Psoas muscle (tissue), 8 donors: ENCODE results near the gene ARL4D. TPM values are rescaled to one million over a fixed set of nuclear protein-coding genes. Genes with fewer than 3 reads are reported as not detected.

Experiments
- ATAC-seq, 4 donors: fragments of 200-7000 bp; cut with Tn5 transposase; one replicate each; pipeline ENCODE4 v1.9.1; 2020; ENCODE audit warnings: moderate library complexity in 3 of 4, mild to moderate bottlenecking in 2 of 4
- DNase-seq, 2 donors: peaks; one replicate each; pipeline ENCODE4 v3.0.0-alpha.2; 2020
- H3K27ac ChIP-seq: fragments of 200-600 bp; one replicate; pipeline ENCODE4 v1.8.0; 2022
- H3K27me3 ChIP-seq, 3 donors: fragments of 200-600 bp in 1 of 3; one replicate each; pipeline versions ENCODE4 v1.6.1 to v1.8.0; 2013 to 2022; ENCODE audit warnings: low read length in 2 of 3, mild to moderate bottlenecking in 2 of 3, moderate library complexity in 1 of 3; ENCODE audit not compliant: insufficient read depth in 3 of 3
- H3K36me3 ChIP-seq, 2 donors: fragments of 200-600 bp in 1 of 2; one replicate each; pipeline versions ENCODE4 v1.6.1 to v1.8.0; 2013 to 2022; ENCODE audit warnings: low read depth in 1 of 2, mild to moderate bottlenecking in 1 of 2, moderate library complexity in 1 of 2; ENCODE audit not compliant: insufficient read depth in 1 of 2
- H3K4me1 ChIP-seq: fragments of 200-600 bp; one replicate; pipeline ENCODE4 v1.8.0; 2022
- H3K4me3 ChIP-seq: fragments of 200-600 bp; one replicate; pipeline ENCODE4 v1.8.0; 2022; ENCODE audit warnings: mild to moderate bottlenecking
- H3K9me3 ChIP-seq: fragments of 200-600 bp; one replicate; pipeline ENCODE4 v1.8.0; 2022
- WGBS, 3 donors: extraction: QIAGEN DNeasy Blood & Tissue Kit; methylation state at CpG; one replicate each; pipeline versions ENCODE4 v1.1.6 to v1.1.7; 2013; 5-methylcytosine and 5-hydroxymethylcytosine counted together
- intact Hi-C, 2 donors: fragments of 100-400 bp; cut with DNase I; formaldehyde crosslinking; loops; one replicate each; pipeline versions ENCODE4 v1.11.0 to v1.14.2; 2022
- polyA plus RNA-seq, 3 donors: library from polyadenylated mRNA; stranded (reverse); fragments of 200-250 nt; gene quantifications; one replicate each; pipeline ENCODE4 v1.2.3, GENCODE V29; 2013
- total RNA-seq, 4 donors: library from RNA; stranded (reverse); fragmentation: NEBNext Ultra II Directional in 2 of 4; extraction: Animal tissue kit (Norgen Biotek cat#: 25700) in 2 of 4; gene quantifications; one replicate each; pipeline versions ENCODE4 v1.2.1 to v1.2.4, GENCODE V29; 2021 to 2023
- TF ChIP-seq, protein P1 (sequence below): fragments of 200-600 bp; IDR thresholded peaks from one replicate; pipeline ENCODE4 v1.8.0; 2022; ENCODE audit warnings: antibody characterized with exemption
- donor health status: healthy with polysubstance abuse.
- donor health status: DM: no; HTN: no; CAD: no; lungs with moderate emphysema.
- donor health status: Bipolar disorder and iron deficiency.
- donor health status: healthy.
- donor health status: DM: yes; HTN: yes; CAD: no.
- donor health status: DM: no; HTN: no; CAD: no.
- donor health status: DM: no; HTN: no; CAD: no.
- donor health status: DM: yes; HTN: yes; CAD: no.

Gene ARL4D
- total and polyA plus RNA-seq, 7 donors = 0.69 to 6.5 (median 1.7) TPM

DNA sequence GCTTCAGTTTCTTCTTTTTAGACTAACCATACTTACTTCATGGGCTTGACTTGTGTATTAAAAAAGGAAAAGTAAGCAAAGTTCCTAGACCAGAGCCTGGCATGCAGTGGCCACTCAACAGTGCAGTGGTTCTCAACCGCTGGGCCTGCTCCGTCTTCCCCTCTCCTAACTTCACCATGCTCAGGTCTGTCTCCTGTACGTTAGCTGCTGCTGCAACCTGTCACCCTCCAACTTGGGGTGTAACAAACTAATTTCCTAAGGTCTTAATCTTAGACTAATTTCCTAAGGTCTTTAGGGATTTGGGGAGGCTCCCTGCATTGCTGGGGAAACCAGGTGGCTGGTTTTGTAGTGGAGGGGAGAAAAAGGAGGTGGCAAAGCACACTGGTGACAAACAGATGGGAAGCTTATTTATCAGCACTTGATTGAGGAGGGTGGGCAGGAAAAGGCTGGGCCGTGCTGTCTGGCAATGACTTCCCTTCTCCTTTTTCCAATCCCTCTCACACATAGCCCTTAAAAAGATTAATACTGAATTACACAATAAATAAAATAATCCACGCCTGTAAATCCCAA is 2.2 kb upstream of the ARL4D start:
- TF ChIP-seq, protein P1, sequence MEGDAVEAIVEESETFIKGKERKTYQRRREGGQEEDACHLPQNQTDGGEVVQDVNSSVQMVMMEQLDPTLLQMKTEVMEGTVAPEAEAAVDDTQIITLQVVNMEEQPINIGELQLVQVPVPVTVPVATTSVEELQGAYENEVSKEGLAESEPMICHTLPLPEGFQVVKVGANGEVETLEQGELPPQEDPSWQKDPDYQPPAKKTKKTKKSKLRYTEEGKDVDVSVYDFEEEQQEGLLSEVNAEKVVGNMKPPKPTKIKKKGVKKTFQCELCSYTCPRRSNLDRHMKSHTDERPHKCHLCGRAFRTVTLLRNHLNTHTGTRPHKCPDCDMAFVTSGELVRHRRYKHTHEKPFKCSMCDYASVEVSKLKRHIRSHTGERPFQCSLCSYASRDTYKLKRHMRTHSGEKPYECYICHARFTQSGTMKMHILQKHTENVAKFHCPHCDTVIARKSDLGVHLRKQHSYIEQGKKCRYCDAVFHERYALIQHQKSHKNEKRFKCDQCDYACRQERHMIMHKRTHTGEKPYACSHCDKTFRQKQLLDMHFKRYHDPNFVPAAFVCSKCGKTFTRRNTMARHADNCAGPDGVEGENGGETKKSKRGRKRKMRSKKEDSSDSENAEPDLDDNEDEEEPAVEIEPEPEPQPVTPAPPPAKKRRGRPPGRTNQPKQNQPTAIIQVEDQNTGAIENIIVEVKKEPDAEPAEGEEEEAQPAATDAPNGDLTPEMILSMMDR = no peak
- no peak for DNase-seq
- H3K4me1 ChIP-seq = peaks cover 16% of the 10 kb centered on the region
- WGBS, 3 donors = 83 to 86% (median 83%) methylated on average over 5 of the region's 5 CpGs
- H3K36me3 ChIP-seq = no peaks in the 10 kb centered on the region
- ATAC-seq = no peak
- no peaks in the 10 kb centered on the region for H3K9me3 ChIP-seq
- no peak overlapping the region for H3K4me3 ChIP-seq
- no peaks in the 10 kb centered on the region for H3K27me3 ChIP-seq
- no peak overlapping the region for H3K27ac ChIP-seq
- intact Hi-C loops = loop anchor here in 1 of 2 donors (5.0 kb wide), 1 partner anchor 46 kb away; no protein-coding TSS in a partner anchor

DNA sequence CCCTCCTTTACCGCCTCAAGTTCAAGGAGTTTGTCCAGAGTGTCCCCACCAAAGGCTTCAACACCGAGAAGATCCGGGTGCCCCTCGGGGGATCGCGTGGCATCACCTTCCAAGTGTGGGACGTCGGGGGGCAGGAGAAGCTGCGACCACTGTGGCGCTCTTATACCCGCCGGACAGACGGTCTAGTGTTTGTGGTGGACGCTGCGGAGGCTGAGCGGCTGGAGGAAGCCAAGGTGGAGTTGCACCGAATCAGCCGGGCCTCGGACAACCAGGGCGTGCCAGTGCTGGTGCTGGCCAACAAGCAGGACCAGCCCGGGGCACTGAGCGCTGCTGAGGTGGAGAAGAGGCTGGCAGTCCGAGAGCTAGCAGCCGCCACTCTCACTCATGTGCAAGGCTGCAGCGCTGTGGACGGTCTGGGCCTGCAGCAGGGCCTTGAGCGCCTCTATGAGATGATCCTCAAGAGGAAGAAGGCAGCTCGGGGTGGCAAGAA is 1.1 kb downstream of the ARL4D start:
- H3K9me3 ChIP-seq = no peaks in the 10 kb centered on the region
- peaks cover 12% of the 10 kb centered on the region for H3K4me1 ChIP-seq
- ATAC-seq = no peak
- H3K36me3 ChIP-seq = no peaks in the 10 kb centered on the region
- TF ChIP-seq, protein P1 = no peak
- H3K27me3 ChIP-seq = no peaks in the 10 kb centered on the region
- 77 to 82% (median 80%) methylated on average over 28 of the region's 28 CpGs for WGBS, 3 donors
- peak overlapping the region; percentile 88 for H3K4me3 ChIP-seq
- peak overlapping the region; percentile 75 for H3K27ac ChIP-seq
- DNase-seq = no peak
- intact Hi-C loops = loop anchor here in 1 of 2 donors (5.0 kb wide), 1 partner anchor 42 kb away; no protein-coding TSS in a partner anchor

DNA sequence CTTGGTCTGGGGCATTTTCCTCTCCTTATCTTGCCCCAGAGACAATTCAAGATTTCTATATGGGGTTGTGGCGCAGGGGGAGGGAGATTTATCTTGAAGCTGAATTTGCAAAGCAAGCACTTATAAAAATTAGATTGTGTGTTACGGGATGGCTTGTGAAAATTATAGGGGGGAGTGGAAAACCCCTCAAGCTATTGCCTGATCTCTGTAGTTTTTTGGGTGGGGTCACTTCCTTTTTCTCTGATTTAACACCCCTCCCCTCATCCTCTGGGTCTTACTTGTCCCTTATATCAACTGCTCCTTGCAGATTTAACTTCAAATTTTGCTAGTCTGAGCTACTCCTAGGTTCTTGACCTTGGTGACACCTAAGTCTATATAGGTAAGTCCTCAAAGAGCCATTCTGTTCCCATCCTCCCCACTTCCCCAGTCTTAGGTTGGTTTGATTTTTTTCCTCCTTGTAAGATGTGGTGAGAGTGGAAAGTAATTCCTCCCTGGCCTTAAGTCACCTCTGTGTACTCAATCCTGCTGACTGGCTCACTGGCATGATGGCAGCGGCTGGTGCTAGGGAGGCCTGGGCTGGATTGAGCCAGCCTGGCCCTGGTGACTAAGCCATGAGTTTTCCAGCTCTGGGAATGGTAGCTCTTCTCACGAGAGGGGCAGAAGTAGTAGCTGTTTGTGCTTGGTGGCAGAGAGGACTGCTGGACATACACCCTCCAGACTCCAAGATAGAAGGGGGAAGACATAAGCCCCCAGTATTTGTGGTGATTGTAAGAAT is 2.3 kb downstream of the ARL4D start:
- H3K4me3 ChIP-seq = peak overlapping the region; percentile 1
- intact Hi-C loops = no loop called here
- peaks cover 12% of the 10 kb centered on the region for H3K4me1 ChIP-seq
- 44 to 66% (median 53%) methylated on average over 4 of the region's 4 CpGs for WGBS, 3 donors
- no peaks in the 10 kb centered on the region for H3K27me3 ChIP-seq
- DNase-seq = peak in 1 of 2 donors; percentile 48
- no peaks in the 10 kb centered on the region for H3K36me3 ChIP-seq
- no peak overlapping the region for H3K27ac ChIP-seq
- TF ChIP-seq, protein P1 = no peak
- peak; percentile 68 to 82 (median 75) for ATAC-seq
- H3K9me3 ChIP-seq = no peaks in the 10 kb centered on the region

DNA sequence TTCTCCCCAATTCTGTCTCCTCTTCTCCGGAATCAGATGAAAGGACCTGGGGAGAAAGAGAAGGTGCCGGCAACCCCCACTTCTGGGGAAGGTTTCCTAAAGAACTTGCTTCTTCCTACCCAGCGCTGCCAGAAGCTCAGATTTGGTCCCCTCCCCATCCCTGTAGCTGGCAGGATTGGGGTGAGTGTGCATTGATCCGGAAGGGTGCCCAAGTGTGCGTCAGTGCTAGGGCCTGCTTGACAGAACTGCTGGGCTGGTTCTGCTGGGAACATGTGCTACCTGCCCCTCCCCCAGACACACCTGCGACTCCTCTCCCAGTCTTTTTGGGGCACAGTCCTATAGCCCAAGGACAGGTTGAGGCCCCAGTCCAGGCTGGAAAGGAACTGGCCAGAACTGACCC is 3.3 kb downstream of the ARL4D start:
- 92 to 94% (median 94%) methylated on average over 6 of the region's 6 CpGs for WGBS, 3 donors
- TF ChIP-seq, protein P1 = no peak
- Histone ChIP-seq H3K4me1 (peaks cover 12% of the 10 kb centered on the region), H3K36me3 (no peaks in the 10 kb centered on the region), H3K27ac (no peak overlapping the region), H3K9me3 (no peaks in the 10 kb centered on the region), H3K27me3 (no peaks in the 10 kb centered on the region), H3K4me3 (no peak overlapping the region)
- ATAC-seq (no peak), DNase-seq (no peak)
- intact Hi-C loops = no loop called here
